C4-2B (cell line): ENCODE data around the gene HS6ST3.

Experiments used
- CTCF ChIP-seq: fragments of 450-650 bp; conservative IDR thresholded peaks from 2 replicates; pipeline ENCODE4 v1.5.1; 2017; ENCODE audit warnings: mild to moderate bottlenecking
- ZFX ChIP-seq: fragments of 450-650 bp; IDR thresholded peaks from 2 replicates; pipeline ENCODE4 v1.6.1; 2017

- TF ChIP-seq CTCF (no peak), ZFX (no peak)
These were observed 92.0 kb downstream of the HS6ST3 start for GRCh38 chr13:96181911-96182310.
